GM12891 (cell line): ENCODE measurements around the gene SORT1.
A peak's percentile ranks its signal among the peaks of the same experiment; 100 is the strongest.
"Not testable (repeated sequence)": the region's sequence is repeated elsewhere in the genome, so short reads cannot be mapped to it uniquely, and the experiment has no call there.

Experiments
- DNase-seq: peaks from one replicate; pipeline ENCODE4 v3.0.0; 2011; ENCODE audit warnings: low spot score; ENCODE audit not compliant: insufficient read length
- FAIRE-seq: peaks from 2 replicates; lab custom pipeline; 2011; peaks lifted over from hg19 to GRCh38; lab: Jason Lieb, UNC
- PAX5 ChIP-seq: IDR thresholded peaks from 2 replicates; pipeline ENCODE4 v1.6.1; 2011; ENCODE audit warnings: low read length, moderate library complexity, mild to moderate bottlenecking; ENCODE audit not compliant: insufficient read depth, severe bottlenecking
- POLR2A ChIP-seq: IDR thresholded peaks from 2 replicates; pipeline ENCODE4 v1.6.1; 2011; ENCODE audit warnings: low read depth, low read length, control low read depth
- POLR2AphosphoS5 ChIP-seq: IDR thresholded peaks from 2 replicates; pipeline ENCODE4 v1.6.1; 2011; ENCODE audit warnings: low read depth, low read length, control low read depth
- POU2F2 ChIP-seq: IDR thresholded peaks from 2 replicates; pipeline ENCODE4 v1.6.1; 2011; ENCODE audit warnings: low read depth, mild to moderate bottlenecking, control low read depth, low read length, moderate library complexity
- SPI1 ChIP-seq: IDR thresholded peaks from 2 replicates; pipeline ENCODE4 v1.6.1; 2011; ENCODE audit warnings: low read depth, low read length, control low read depth
- TAF1 ChIP-seq: IDR thresholded peaks from 2 replicates; pipeline ENCODE4 v1.6.1; 2011; ENCODE audit warnings: low read depth, low read length, control low read depth

Gene SORT1

DNA sequence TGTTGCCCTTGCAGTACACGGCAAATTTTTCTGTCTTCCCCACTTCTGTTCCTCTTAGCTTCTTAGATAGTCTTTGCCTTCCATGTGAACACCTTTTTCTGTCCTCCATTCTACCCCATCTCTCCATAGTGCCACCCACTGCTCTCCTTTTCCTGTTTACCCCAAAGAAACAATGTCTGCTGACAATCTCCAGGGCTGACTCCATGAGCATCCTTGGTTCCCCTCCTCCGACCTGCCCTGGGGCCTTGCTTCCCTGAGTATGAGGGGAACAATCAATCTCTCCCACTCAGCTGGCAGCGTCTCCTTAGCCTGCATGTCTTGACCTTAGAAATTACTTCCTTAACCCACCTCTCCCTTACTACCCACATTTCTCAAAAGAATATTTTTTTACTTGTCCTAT lies 78.6 kb downstream of the SORT1 start:
- no peak for DNase-seq
- TF ChIP-seq POLR2A = no peak
- no peak for TF ChIP-seq TAF1
- TF ChIP-seq POU2F2 = no peak
- TF ChIP-seq PAX5 = no peak
- TF ChIP-seq SPI1 = no peak
- TF ChIP-seq POLR2AphosphoS5 = no peak
- no peak for FAIRE-seq

DNA sequence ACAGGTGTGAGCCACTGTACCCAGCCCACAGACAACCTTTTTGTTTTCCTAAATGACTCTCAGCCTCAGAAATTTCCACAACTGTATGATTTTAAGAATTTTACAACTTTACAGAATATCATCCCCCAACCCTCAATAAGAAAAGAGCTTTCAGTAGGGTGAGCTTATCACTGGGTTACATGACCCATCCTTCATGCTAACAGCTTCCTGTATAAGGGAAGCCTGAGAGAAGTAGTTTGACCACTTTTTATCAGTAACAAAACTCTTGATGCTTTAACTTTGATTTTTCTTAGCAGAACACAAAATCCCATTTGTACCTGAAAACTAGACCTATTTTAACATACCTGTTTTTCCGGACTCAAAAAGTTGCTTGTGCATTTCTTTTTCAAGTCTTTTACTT lies 81.2 kb downstream of the SORT1 start:
- no peak for FAIRE-seq
- TF ChIP-seq PAX5 (no peak), TAF1 (no peak), POLR2AphosphoS5 (no peak), POU2F2 (no peak)
- no peak for DNase-seq

DNA sequence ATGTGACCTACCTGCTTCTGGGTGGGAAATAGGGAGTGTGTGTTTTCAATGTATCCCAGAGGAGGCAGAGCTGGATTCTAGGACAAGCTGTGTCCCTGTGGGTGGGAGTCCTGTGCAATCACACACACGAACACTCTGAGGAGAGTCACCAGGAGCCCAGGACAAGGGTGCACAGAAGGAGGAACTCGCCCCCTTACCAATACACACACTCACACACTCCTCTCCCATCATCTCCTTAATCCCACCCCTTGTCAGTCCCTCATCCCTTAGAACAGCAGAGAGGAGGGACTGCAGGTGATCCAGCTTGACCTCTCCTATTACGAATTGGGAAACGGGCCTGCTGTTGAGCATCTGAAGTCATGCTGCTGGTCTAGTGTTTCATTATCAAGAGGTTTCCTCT lies 82.4 kb downstream of the SORT1 start:
- FAIRE-seq (no peak), DNase-seq (no peak)
- TF ChIP-seq SPI1 (no peak), TAF1 (no peak), POLR2AphosphoS5 (no peak), POU2F2 (no peak), PAX5 (no peak), POLR2A (no peak)

DNA sequence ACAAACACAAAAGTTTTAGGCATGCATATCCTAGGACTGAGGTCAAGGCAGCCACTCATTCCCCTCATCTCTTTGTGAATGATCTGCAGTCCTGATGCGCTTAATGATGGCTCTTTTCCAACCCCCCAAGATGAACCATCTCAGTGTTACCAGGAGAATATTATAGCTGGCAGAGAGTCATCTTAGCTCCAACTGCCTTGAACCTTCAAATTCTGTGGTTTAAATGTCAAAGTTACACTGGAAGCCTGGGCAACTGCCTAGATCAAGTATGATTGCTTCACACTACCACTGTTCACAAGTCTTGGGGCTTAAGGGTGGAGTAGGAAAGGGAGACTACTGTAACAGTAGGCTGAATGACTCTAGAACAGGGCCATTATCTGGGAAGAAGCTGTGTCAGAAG lies 82.9 kb downstream of the SORT1 start:
- no peak for DNase-seq
- FAIRE-seq = no peak
- TF ChIP-seq POLR2A (no peak), PAX5 (no peak), POLR2AphosphoS5 (no peak), SPI1 (no peak), POU2F2 (no peak), TAF1 (no peak)

DNA sequence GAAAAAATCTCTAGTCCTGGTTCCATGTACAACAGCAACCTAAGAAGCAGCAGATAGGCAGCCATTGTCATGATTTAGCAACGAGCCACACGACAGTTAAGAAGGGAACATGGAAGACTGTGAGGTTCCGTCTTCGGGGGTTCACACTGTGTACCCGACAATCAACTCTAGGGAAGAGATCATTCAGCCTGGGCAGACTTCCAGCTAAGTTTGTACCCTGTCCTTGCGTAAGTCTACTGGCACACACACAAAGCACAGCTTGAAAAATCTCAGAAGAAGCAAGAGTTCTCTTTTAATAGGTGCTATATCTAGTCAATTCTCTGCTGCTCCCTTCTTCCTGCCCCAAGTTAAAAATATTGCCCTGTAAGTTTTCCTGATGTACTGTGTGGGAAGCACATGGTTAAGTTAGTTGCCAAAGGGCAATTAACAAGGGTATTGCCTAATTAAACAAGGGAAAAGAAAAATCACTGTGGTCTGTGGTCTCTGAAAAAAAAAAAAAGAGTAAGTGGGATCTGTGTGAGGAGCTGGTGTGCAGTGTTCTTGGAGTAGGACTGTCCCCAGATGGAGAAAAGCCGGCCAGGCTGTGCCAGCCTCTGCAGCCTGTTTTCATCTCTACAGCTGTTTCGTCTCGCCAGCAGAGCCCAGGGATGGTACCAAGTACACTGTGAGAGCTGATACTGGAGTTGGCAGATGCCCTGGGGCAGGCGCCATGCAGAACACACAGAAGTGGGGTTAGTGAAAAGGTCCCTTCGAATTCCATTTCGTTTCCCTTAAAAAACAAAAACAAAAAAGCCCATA lies 84.5 kb downstream of the SORT1 start:
- FAIRE-seq (no peak), DNase-seq (no peak)
- TF ChIP-seq SPI1 = no peak
- TF ChIP-seq POLR2A = no peak
- no peak for TF ChIP-seq POLR2AphosphoS5
- no peak for TF ChIP-seq TAF1
- no peak for TF ChIP-seq PAX5
- TF ChIP-seq POU2F2 = no peak

DNA sequence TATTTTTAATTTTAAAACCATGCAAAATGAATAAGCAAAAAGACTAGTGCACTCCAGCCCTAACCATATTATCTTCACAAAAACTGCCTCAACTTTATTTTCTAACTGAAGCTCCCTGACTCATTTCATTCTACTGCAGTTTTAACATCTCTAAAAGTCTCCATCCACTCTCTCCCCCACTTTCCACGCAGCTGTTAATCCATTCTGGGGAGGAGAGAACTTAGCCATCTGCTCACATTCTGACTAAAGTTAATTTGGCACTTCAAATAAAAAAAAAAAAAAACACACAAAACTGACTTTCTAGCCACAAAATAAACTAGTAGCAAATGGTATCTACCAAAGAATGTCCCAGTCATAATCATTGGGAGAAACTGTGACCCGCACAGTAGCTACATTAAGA lies 85.5 kb downstream of the SORT1 start:
- TF ChIP-seq POU2F2 = no peak
- TF ChIP-seq PAX5 = no peak
- no peak for TF ChIP-seq TAF1
- TF ChIP-seq POLR2AphosphoS5 = no peak
- TF ChIP-seq POLR2A = no peak
- no peak for TF ChIP-seq SPI1
- FAIRE-seq (no peak), DNase-seq (no peak)

DNA sequence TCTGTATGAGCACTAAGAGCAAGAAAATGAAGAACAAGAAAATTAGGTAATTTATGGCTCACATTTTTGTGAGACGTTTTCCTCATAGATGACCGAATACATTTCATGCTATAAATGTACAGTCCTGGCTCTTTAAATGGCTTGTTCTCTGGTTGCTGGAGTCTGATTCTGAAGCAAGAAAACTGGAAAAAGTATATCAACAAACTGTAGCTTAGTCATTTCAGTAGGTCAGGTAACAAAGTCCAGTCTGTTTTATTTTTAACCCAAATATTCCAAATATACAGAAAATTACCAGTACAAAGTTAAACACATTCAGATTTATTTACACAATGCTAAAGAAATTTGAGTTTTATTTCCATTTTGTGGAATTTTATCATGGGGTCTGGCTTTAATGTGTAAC lies 88.4 kb downstream of the SORT1 start:
- FAIRE-seq (no peak), DNase-seq (no peak)
- TF ChIP-seq TAF1 (no peak), POLR2AphosphoS5 (no peak), POLR2A (no peak), SPI1 (no peak), POU2F2 (no peak), PAX5 (no peak)

DNA sequence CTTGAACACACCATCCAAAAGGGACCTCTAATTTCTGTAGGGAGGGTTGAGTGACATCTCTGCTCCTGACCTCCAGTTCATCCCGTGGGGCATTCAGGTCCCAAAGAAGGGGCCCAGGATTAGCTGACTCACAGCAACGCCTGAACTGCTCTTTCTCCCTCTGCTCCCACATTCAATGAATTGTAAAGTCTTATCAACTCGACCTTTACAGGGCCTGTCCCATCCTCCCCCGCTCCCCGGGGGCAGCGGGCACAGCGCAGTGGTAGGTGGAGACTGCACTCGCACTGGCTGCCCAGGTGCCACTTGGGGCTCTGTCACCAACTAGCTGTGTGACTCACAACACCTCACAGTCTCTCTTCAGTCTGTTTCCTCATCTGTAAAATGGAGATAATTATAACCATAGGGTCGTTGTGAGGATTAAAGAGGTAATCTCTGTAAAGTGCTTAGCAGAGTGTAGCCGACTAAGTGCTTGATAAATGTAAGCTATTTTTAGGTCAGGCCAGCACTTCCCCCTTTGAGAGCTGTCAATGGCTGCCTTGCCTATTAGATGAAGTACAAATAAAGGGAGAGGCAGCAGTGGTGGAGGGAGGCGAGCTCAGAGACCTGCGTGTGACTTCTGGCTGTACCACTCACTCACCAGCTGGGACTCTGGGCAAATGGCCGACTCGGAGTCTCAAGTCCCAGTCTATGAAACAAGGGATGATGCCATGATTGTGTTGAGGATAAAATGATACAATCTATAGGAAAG lies 90.3 kb downstream of the SORT1 start:
- FAIRE-seq = no peak

DNA sequence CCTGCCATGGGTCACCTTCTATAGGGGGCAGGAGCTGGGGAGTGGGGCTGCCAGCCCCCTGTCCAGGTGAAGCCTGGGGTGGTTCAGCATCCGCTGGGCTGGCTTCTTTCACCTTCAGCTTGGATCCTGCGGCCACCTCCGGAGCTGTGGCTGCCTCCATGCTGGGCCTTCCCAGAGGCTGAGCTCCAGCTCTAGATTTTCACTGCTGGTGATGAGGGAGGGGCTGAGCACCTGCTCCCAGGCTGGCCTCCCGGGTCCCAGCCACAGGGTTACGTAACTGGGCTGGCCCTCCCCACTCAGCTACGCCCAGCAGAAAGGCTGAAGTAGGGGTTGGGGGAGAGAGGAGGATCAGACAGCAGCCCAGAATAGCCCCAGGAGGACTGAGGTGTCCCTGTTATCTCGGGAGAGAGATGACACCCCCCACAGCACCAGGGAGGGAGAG lies 90.9 kb downstream of the SORT1 start, which contains the start of gene MYBPHL:
TSS of gene MYBPHL (minus strand) at position 180 of the 442 bp plus-strand sequence. CDS start at position 160, 20 bp downstream.
- no peak for DNase-seq
- no peak for TF ChIP-seq SPI1
- TF ChIP-seq TAF1 = no peak
- TF ChIP-seq POLR2AphosphoS5 = no peak
- TF ChIP-seq PAX5 = no peak
- no peak for TF ChIP-seq POLR2A
- no peak for TF ChIP-seq POU2F2
- no peak for FAIRE-seq

More for the DNA sequence above, 90.3 kb downstream of the SORT1 start:
- no peak for DNase-seq
- TF ChIP-seq SPI1 (0 out of 2 replicates have a peak, but pooled peaks have one; percentile 26), POU2F2 (no peak)

DNA sequence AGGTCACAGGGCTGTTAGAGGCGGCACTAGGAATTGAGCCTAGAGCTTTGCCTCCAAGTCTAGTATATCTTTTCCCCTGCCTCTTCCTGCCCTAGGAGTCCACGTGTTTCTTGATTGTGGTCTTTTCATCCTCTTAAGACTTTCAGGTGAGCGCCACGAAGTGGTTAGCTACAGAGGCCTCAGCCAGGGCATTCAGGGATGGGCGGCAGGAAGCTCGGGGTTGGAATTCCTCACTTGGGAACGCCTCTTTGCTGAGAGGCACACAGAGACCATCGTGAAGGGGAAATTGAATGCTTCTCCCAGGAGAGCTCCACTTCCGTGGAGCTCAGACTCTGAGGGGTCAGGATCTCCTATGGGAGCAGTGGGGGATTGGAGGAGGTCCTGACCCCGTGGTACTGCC lies 91.7 kb downstream of the SORT1 start:
- not testable (repeated sequence) for DNase-seq, FAIRE-seq
